Left cardiac atrium (tissue), 4 donors: ENCODE data around the gene NAGS. TPM values are rescaled to one million over a fixed set of nuclear protein-coding genes. Genes with fewer than 3 reads are reported as not detected.
"Not testable (repeated sequence)": the region's sequence is repeated elsewhere in the genome, so short reads cannot be mapped to it uniquely, and the experiment has no call there.

ENCODE experiments used
- ATAC-seq, 2 donors: fragments of 200-7000 bp; cut with Tn5 transposase; one replicate each; pipeline ENCODE4 v1.9.1; 2020; ENCODE audit warnings: mild to moderate bottlenecking in 2 of 2, moderate library complexity in 2 of 2
- DNase-seq: peaks from one replicate; pipeline ENCODE4 v3.0.0-alpha.2; 2020
- intact Hi-C, 2 donors: fragments of 100-400 bp; cut with DNase I; formaldehyde crosslinking; loops; one replicate each; pipeline versions ENCODE4 v1.14.1 to v1.15.1; 2022 to 2023
- long read RNA-seq: library from polyadenylated mRNA; unstranded; transcript quantifications from one replicate; pipeline ENCODE4 v2.0.0, GENCODE V29; 2021
- total RNA-seq, 2 donors: library from RNA; stranded (reverse); fragmentation: NEBNext Ultra II Directional; extraction: Animal tissue kit (Norgen Biotek cat#: 25700); gene quantifications; one replicate each; pipeline ENCODE4 v1.2.1, GENCODE V29; 2021
- donor health status: DM: no; HTN: yes; CAD: no.
- donor health status: DM: no; HTN: yes; CAD: no; lungs with severe emphysema.
- donor health status: DM: yes; HTN: yes; CAD: no.
- donor health status: Dilated cardiomyopathy.

Gene NAGS
- total RNA-seq, result 1 to 10 TPM; 1.3 to 1.4 TPM
- long read RNA-seq, result 0 reads

DNA sequence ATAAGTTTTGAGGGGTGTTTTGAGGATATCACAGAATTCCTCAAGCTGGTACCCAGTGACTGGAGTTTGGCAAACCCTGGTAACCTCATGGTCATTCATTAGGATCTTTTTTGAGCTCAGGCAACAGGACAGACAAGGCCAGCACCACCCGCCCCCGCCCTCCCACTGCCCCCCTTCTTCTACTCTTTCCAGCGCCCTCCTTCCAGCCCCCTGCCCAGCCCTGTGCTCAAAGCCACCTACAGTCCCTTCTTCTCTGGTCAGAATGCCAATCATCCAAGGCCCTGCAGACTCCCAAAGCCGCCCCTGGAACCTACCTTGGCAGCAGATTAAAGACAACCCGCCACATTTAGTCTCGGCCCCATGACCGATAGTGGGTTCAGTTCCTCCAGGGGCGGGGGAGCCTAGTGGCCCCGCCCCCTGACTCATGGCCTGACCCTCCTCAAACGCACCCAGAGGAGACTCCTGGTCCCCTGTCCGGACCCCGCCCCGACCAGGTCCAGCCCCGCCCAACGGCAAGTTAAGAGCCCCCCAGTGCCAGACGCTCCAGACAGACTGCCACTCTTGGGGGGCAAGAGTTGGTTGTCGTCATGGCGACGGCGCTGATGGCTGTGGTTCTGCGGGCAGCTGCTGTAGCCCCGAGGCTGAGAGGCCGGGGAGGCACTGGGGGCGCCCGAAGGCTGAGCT is at the start of gene NAGS:
TSS of gene NAGS (plus strand) at position 546 of the 684 bp plus-strand sequence. CDS start at position 588, 42 bp downstream.
- intact Hi-C loops, result no loop called here
- no peak for DNase-seq

GRCh38 chr17:43956222-43956621 is 48.2 kb upstream of the NAGS start:
- intact Hi-C loops, result no loop called here
- no peak for DNase-seq
- no peak for ATAC-seq

More for the DNA sequence above, at the start of gene NAGS:
- ATAC-seq, result no peak

DNA sequence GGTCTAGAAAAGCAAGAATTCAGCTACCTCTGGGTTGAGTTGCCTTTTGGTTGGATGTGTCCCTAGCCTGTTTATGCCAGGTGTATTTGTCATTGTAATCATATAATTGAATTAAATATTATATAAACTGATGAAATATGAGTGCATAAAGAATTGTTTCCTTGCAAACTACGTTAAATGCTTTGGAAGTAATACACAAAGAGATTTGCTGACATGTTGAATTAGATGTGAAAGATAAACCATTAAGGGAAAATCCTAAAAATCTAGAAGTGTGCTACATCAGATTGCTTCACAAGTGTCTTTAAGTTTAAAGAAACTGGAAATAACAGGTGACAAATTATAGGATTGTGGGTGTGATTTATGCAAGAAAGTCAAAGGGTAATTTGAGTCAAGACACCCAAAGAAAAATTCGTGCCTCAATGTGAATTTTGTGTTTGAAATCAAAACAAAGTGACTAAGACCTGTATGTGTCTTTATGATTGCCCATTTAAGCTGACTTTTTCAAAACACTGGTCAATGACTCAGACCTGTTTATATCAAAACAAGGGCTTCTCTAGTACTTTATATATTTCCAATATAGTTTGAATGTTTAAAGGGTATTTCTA is 45.6 kb upstream of the NAGS start:
- DNase-seq, result no peak
- intact Hi-C loops, result no loop called here
- no peak for ATAC-seq

DNA sequence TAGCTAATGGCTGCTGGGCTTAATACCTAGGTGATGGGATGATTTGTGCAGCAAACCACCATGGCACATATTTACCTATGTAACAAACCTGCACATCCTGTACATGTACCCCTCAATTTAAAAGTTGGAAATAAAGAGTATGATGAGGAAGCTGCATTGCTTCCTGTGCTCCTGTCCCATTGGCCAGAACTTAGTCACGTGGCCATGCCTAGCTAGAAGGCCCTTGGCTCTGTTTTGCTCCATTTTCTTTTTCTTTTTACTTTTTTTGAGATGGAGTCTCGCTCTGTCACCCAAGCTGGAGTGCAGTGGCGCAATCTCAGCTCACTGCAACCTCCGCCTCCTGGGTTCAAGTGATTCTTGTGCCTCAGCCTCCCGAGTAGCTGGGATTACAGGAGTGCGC is 43.1 kb upstream of the NAGS start:
- intact Hi-C loops, DNase-seq, ATAC-seq: not testable (repeated sequence)

GRCh38 chr17:43961954-43962353 is 42.5 kb upstream of the NAGS start:
- DNase-seq, result no peak
- intact Hi-C loops, result no loop called here
- no peak for ATAC-seq

GRCh38 chr17:43962479-43962878 is 41.9 kb upstream of the NAGS start:
- intact Hi-C loops, result no loop called here
- DNase-seq (no peak), ATAC-seq (no peak)

GRCh38 chr17:43966276-43966675 is 38.1 kb upstream of the NAGS start:
- no peak for ATAC-seq
- intact Hi-C loops, result no loop called here

DNA sequence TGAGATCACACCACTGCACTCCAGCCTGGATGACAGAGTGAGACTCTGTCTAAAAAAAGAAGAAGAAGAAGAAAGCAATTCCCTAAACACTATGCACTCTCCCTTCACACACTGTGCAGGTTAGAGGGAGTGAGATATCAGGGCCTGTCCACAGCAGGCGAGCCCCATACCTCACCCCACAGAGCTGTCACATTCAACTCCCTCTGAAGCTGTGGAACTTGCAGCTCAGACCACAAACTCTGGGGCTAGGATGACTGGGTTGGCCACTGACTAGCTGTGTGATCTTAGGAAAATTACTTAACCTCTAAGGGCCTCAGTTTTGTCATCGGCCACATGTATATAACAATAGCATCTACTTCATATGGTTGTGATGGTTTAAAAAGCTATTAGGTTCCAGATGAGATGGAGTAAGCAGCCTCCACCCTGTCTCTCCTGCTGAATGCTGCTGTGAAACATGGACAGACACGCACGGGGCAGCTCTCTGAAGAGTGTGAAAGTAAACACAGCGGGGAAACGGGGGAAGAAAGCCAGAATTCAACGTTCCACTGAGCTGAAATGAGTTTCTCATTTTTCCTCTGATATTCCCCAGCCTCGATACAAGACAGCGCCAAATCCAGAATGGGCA is 37.1 kb upstream of the NAGS start:
- ATAC-seq (no peak), DNase-seq (no peak)
- intact Hi-C loops, result no loop called here

More at GRCh38 chr17:43966276-43966675, 38.1 kb upstream of the NAGS start:
- no peak for DNase-seq

DNA sequence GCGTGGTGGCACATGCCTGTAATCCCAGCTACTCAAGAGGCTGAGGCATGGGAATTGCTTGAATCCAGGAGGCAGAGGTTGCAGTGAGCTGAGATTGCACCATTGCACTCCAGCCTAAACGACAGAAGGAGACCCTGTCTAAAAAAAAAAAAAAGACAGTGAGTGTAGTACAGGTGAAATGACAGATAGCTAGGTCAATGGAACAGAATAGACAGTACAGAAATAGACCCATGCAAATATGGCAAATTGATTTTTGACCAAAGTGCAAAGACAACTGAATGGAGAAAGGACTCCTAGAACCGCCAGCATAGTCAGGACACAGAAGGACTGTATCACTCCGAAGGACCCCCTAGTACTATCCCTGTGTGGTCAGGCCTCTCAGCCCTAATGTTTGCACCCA is 34.1 kb upstream of the NAGS start:
- ATAC-seq, result no peak
- intact Hi-C loops, result no loop called here
- DNase-seq, result no peak

- DNase-seq, ATAC-seq, intact Hi-C loops: not testable (repeated sequence)
Observed at GRCh38 chr17:43971436-43971835, 33.0 kb upstream of the NAGS start.

GRCh38 chr17:43972444-43973212 is 31.8 kb upstream of the NAGS start:
- intact Hi-C loops, ATAC-seq, DNase-seq: not testable (repeated sequence)

DNA sequence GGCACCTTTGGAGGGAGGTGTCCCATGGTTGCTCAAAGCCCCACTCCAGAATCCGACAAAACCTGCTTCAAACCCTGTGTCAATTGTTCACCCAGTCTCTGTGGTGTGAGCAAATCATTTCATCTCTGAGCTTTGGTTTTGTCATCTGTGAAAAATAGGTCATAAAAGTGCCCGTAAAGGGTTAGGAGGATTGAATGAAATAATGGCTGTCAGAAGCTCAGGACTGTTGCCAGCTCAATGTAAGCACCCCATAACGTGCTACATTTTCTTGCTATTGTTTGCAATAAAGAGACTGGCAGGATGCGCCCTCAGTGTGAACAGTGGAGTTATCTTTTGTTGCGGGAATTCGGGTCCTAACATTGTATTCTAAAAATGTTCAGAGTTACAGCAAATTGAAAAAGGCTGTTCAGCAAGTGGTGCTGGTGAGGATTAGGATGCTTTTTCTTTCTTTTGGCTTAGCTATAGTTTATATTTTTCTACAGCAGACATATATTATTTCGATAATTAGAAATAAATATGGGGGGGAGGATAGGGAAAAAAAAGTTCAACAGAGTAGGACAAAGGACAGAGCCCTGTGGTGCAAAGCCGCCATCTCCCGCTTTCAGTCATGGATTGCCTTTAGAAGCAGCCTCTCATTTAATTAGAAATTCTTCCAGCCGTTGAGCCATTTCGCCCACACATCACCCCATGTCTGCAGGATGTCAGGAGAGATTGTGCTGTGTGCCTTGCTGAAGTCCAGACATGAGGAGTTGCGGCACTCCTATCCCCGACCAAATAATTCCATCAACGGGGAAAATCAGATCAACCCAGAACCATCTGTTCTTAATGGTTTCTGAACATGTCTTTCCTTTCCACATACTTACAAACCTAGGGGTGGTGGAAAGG is 29.8 kb upstream of the NAGS start:
- ATAC-seq, result no peak
- intact Hi-C loops, result no loop called here
- DNase-seq, result no peak

GRCh38 chr17:43975898-43976297 is 28.5 kb upstream of the NAGS start:
- intact Hi-C loops, result no loop called here
- no peak for ATAC-seq
- DNase-seq, result no peak

DNA sequence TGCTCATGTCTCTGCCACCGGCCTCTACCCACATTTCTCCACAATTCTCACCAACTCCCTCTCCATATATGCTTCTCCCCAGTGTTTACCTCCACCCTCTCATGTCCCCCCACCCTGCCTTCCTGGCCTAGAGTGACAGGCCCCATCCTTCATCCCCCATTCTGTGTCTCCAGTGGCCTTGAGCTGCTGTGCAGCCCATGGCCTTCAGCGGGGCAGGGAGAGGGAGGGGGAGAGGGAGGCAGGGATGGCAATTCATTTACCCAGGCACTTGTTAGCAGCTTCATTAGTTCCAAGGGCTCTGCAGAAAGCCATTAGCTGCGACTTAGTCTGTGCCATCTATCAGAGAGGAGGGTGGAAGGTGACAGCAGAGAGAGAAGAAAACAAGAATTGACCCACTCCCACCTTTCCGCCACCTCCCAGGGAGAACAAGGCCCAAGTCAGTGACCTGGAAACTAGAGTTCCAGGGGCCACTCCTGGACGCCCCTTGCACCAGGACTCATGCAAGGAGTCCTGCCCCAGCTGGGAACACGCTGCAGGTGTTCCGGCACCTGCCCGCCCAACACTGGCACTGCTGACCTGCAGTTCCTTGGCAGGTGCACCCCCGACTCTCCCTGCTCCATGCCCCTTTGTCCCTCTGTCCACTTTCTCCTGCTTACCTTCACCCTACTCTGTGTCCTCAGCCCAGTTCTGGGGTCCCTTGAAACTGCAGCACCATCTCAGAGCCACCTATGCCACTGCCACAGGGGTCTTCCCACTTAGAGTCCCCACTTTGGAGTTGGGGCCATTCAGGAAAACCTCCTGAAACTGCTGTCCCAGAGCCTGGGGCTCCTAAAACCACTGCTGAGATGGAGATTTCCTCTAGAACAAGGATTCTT is 27.2 kb upstream of the NAGS start:
- DNase-seq, result no peak
- no peak for ATAC-seq
- intact Hi-C loops, result no loop called here

GRCh38 chr17:43978078-43978477 is 26.3 kb upstream of the NAGS start:
- intact Hi-C loops, result no loop called here

GRCh38 chr17:43979011-43979410 is 25.4 kb upstream of the NAGS start:
- intact Hi-C loops, result no loop called here
- DNase-seq (no peak), ATAC-seq (no peak)

More at GRCh38 chr17:43978078-43978477, 26.3 kb upstream of the NAGS start:
- DNase-seq (no peak), ATAC-seq (no peak)

DNA sequence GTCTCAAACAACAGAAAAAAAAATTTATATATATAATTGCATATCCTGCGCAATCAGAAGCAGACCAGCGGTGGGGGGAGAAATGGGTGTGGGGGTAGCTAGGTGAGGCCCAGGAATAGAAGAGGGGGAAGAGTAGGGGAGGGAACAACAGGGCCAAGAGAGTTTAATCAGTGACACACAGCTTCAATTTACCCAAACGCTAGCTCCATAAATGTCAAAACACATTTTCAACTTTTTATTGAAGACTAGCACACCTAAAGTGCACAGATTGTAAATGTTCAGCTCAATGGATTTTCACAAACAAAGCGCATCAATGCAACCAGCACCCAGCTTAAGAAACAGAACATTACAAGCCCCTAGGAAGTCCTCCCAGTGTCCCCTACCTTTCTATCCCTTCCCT is 24.8 kb upstream of the NAGS start:
- no peak for ATAC-seq
- DNase-seq, result no peak
- intact Hi-C loops, result no loop called here

- DNase-seq, result no peak
- intact Hi-C loops, result no loop called here
- no peak for ATAC-seq
Observed at GRCh38 chr17:43982171-43982570, 22.3 kb upstream of the NAGS start.
